ENCODE measurements around the gene CDH16. TPM values are rescaled to one million over a fixed set of nuclear protein-coding genes. Genes with fewer than 3 reads are reported as not detected.

CDH16 gene
- total RNA-seq, 2 donors from 2014 or later = not detected

GRCh38 chr16:66873685-66874055 is 45.0 kb downstream of the CDH16 start:
- Histone ChIP-seq H3K9me3 (ENCODE audit: control insufficient read depth, low read length) (no peaks in the 10 kb centered on the region), H3K36me3 (ENCODE audit: control insufficient read depth, insufficient read depth, low read length) (no peaks in the 10 kb centered on the region), H3K9ac (ENCODE audit: extremely low read depth, low read length, poor library complexity, severe bottlenecking) (no peak overlapping the region), H3K27me3 (ENCODE audit: control insufficient read depth, insufficient read depth, low read length, poor library complexity, severe bottlenecking) (no peaks in the 10 kb centered on the region), H3K27ac (ENCODE audit: low read depth, low read length) (no peak overlapping the region), H3K4me1 (ENCODE audit: control insufficient read depth, insufficient read depth, low read length) (no peaks in the 10 kb centered on the region), H3K4me3 (ENCODE audit: low read length) (no peak overlapping the region)
- TF ChIP-seq CTCF (conservative IDR thresholded peaks at IDR 0.05) = no peak
- Mint-ChIP-seq H3K4me3 (peak overlapping the region; percentile 54), H3K9me3 (no peaks in the 10 kb centered on the region), H3K36me3 (ENCODE audit: low read depth) (no peaks in the 10 kb centered on the region), H3K27ac (no peak overlapping the region), H3K4me1 (peaks cover 5% of the 10 kb centered on the region), H3K27me3 (ENCODE audit: insufficient read depth) (peaks cover 14% of the 10 kb centered on the region)
- DNase-seq = no peak

- Mint-ChIP-seq H3K4me1 (peaks cover 5% of the 10 kb centered on the region), H3K27me3 (ENCODE audit: insufficient read depth) (peaks cover 12% of the 10 kb centered on the region), H3K36me3 (ENCODE audit: low read depth) (no peaks in the 10 kb centered on the region), H3K4me3 (peak overlapping the region; percentile 54), H3K9me3 (no peaks in the 10 kb centered on the region), H3K27ac (peak overlapping the region; percentile 45)
- Histone ChIP-seq H3K4me1 (ENCODE audit: control insufficient read depth, insufficient read depth, low read length) (no peaks in the 10 kb centered on the region), H3K9me3 (ENCODE audit: control insufficient read depth, low read length) (no peaks in the 10 kb centered on the region), H3K27me3 (ENCODE audit: control insufficient read depth, insufficient read depth, low read length, poor library complexity, severe bottlenecking) (no peaks in the 10 kb centered on the region), H3K36me3 (ENCODE audit: control insufficient read depth, insufficient read depth, low read length) (no peaks in the 10 kb centered on the region), H3K27ac (ENCODE audit: low read depth, low read length) (no peak overlapping the region), H3K9ac (ENCODE audit: extremely low read depth, low read length, poor library complexity, severe bottlenecking) (no peak overlapping the region), H3K4me3 (ENCODE audit: low read length) (peak overlapping the region; percentile 61)
- TF ChIP-seq CTCF (conservative IDR thresholded peaks at IDR 0.05) = peak; percentile 98
- 13 to 14% methylated on average over 18 to 39 of the region's 39 CpGs for WGBS, 2 experiments (ENCODE audit: insufficient coverage in 1 of 2, insufficient read length in 1 of 2)
- peak; percentile 97 for DNase-seq
Measured at GRCh38 chr16:66872943-66873684, 45.6 kb downstream of the CDH16 start.

- Histone ChIP-seq H3K27me3 (ENCODE audit: control insufficient read depth, insufficient read depth, low read length, poor library complexity, severe bottlenecking) (no peaks in the 10 kb centered on the region), H3K4me1 (ENCODE audit: control insufficient read depth, insufficient read depth, low read length) (no peaks in the 10 kb centered on the region), H3K36me3 (ENCODE audit: control insufficient read depth, insufficient read depth, low read length) (no peaks in the 10 kb centered on the region), H3K9ac (ENCODE audit: extremely low read depth, low read length, poor library complexity, severe bottlenecking) (no peak overlapping the region), H3K27ac (ENCODE audit: low read depth, low read length) (no peak overlapping the region), H3K4me3 (ENCODE audit: low read length) (peak overlapping the region; percentile 61), H3K9me3 (ENCODE audit: control insufficient read depth, low read length) (no peaks in the 10 kb centered on the region)
- H3K27ac Mint-ChIP-seq = peak overlapping the region; percentile 45
- no peak for TF ChIP-seq CTCF (conservative IDR thresholded peaks at IDR 0.05)
- H3K27me3 Mint-ChIP-seq (ENCODE audit: insufficient read depth) = peaks cover 12% of the 10 kb centered on the region
- no peaks in the 10 kb centered on the region for H3K36me3 Mint-ChIP-seq (ENCODE audit: low read depth)
- peaks cover 5% of the 10 kb centered on the region for H3K4me1 Mint-ChIP-seq
- peak overlapping the region; percentile 54 for H3K4me3 Mint-ChIP-seq
- no peaks in the 10 kb centered on the region for H3K9me3 Mint-ChIP-seq
- WGBS, 2 experiments (ENCODE audit: insufficient coverage in 1 of 2, insufficient read length in 1 of 2) = 81 to 93% methylated on average over 4 of the region's 4 CpGs
- no peak for DNase-seq
Measured at GRCh38 chr16:66872559-66872942, 46.1 kb downstream of the CDH16 start.

All from endodermal cell (in vitro differentiated cells).